Right ventricle myocardium inferior (tissue), 1 donor: ENCODE results near the gene SOWAHD. TPM values are rescaled to one million over a fixed set of nuclear protein-coding genes. Genes with fewer than 3 reads are reported as not detected.
"Not testable (repeated sequence)": the region's sequence is repeated elsewhere in the genome, so short reads cannot be mapped to it uniquely, and the experiment has no call there.

Experiments
- ATAC-seq: fragments of 200-7000 bp; cut with Tn5 transposase; one replicate; pipeline ENCODE4 v1.9.1; 2020; ENCODE audit warnings: mild to moderate bottlenecking, moderate library complexity
- DNase-seq: peaks from one replicate; pipeline ENCODE4 v3.0.0; 2021; ENCODE audit errors: missing footprints
- intact Hi-C: fragments of 100-400 bp; cut with DNase I; formaldehyde crosslinking; loops from one replicate; pipeline ENCODE4 v1.11.0; 2022
- total RNA-seq: library from RNA; stranded (reverse); fragmentation: NEBNext Ultra II Directional; extraction: Animal tissue kit (Norgen Biotek cat#: 25700); gene quantifications from one replicate; pipeline ENCODE4 v1.2.1, GENCODE V29; 2021
- donor health status: DM: no; HTN: yes; CAD: no; lungs with severe emphysema.

SOWAHD gene
- total RNA-seq, 1 donor from 2014 or later, result 0.41 TPM

DNA sequence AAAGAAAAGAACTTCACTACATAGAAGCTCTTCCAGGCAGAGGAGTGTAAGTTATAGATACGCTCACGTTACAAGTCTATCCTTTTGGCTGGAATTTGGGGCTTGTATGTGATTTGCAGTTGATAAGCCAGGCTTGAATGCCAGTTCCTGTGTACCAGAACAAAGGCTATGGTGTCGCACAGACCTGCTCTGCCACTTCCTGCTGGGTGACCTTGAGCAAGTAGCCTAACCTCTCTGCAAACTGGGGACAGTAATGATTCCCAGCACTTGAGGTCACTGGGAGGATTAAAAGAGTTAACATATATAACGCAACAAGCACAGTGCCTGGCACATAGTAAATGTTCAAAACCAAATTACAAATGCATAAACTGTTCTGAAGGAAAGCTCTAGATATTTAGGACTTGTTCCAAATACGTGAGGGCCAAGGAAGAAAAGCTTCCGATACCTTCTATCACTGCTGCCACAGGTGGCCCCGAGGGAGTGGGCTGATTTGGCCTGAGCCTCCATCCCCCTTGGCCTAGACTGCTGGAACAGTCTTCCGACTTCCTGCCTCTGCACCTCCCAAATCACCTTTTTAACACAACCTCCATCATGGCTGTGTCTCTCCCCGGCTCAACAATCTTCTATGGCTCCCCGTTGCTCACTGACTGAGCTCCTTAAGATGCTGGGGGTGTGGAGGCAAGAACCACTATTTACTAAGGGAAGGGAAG lies 1.3 kb upstream of the SOWAHD start:
- DNase-seq (no peak), ATAC-seq (no peak)
- intact Hi-C loops, result no loop called here

DNA sequence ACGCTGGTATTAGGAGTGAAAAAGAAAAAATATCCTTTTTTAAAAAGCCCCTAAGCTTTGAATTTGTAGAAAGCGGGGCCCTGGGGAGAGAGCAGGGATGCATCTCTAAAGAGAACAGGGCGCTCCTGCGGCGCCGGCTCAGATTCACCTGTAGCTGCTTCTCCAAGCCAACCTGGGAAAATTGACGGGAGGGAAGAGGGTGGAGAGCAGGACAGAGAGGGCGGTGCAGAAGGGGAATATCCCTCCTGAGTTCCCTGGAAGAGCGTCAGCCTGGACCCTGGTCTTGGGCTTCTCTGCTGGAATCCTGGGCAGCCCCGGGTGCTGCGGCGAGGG lies 776 bp upstream of the SOWAHD start:
- DNase-seq (no peak), ATAC-seq (no peak)
- intact Hi-C loops, result no loop called here

DNA sequence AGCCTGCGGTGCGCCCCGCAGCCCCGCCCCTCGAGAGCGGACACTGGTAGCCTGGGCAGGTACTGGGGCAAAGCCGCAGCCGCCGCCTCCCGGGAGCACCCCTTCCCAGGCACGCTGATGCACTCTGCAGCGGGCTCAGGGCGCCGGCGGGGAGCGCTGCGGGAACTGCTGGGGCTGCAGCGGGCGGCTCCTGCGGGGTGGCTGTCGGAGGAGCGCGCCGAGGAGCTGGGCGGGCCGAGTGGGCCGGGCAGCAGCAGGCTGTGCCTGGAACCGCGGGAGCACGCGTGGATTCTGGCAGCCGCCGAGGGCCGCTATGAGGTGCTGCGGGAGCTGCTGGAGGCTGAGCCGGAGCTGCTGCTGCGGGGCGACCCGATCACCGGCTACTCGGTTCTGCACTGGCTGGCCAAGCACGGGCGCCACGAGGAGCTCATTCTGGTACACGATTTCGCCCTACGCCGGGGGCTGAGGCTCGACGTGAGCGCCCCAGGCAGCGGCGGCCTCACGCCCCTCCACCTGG lies 401 bp downstream of the SOWAHD start:
- intact Hi-C loops, result no loop called here
- DNase-seq (no peak), ATAC-seq (peak; percentile 25)

DNA sequence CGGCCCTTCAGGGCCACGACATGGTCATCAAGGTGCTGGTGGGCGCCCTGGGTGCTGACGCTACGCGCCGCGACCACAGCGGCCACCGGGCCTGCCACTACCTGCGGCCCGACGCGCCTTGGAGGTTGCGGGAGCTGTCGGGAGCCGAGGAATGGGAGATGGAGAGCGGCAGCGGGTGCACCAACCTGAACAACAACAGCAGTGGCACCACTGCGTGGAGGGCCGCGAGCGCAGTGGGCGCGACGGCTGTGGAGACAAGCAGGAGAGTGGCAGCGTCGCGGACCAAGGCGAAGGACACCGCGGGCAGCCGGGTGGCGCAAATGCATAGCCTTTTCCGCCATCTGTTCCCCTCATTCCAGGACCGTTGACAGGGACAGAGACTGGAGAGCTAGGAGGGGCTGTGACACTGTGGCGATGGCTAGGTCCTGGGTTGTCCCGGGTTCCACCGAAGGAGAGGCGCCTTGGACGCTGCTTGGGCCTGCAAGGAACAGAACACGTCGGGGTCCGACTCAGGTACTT lies 919 bp downstream of the SOWAHD start:
- ATAC-seq, result no peak
- intact Hi-C loops, result no loop called here
- DNase-seq, result no peak

DNA sequence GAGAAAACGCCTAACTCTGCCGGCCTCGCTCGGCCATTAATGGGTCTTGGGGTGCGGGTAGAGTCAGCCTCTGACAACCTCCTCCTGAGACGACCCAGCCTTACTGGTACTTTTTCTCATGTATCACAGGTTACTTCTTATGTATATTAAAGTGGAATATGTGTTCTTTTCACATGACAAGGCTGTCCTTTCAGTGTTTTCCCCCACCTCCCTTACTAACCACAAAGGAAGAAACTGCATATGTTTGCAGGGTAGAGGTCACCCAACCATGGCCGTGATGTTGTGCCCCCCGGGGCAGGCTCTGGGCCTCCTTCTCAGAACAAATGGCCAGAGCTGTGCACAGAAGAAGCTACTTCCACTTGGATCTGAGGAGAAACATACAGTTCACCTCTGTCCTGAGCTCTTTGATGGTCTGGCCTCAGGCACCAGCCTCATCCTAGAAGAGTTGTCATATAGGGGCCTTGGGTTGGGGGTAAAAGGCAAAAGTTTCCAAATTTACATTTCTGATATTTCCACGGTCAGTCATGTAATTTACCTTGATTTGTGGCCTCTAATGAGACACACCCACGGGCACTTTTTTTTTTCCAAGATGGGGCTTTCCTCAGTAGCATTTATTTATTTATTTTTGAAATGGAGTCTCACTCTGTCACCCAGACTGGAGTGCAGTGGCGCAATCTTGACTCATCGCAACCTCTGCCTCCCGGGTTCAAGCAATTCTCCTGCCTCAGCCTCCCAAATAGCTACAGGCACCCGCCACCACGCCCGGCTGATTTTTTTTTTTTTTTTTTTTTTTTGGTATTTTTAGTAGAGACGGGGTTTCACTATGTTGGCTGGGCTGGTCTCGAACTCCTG lies 1.9 kb downstream of the SOWAHD start:
- no peak for DNase-seq
- ATAC-seq, result no peak
- intact Hi-C loops, result no loop called here

DNA sequence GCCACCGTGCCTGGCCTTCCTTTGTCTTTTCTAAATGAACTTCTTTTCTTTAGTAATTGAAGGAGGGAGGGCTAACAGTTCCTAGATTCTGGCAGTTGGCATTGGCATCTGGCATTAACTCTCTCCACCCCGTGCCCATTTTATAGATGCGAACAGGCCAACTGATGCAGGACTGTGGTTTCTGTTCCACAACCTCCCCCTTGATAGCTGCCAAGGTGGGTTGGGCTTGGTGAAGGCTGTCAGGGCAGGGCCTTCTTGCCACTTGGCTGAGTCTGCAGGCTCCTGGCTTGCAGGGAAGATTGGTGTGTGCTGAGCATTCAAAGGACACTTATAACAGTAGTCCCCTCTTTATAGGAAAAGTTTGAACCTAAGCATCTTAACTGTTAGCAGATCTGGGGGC lies 4.3 kb downstream of the SOWAHD start:
- no peak for ATAC-seq
- DNase-seq, result no peak
- intact Hi-C loops, result no loop called here

DNA sequence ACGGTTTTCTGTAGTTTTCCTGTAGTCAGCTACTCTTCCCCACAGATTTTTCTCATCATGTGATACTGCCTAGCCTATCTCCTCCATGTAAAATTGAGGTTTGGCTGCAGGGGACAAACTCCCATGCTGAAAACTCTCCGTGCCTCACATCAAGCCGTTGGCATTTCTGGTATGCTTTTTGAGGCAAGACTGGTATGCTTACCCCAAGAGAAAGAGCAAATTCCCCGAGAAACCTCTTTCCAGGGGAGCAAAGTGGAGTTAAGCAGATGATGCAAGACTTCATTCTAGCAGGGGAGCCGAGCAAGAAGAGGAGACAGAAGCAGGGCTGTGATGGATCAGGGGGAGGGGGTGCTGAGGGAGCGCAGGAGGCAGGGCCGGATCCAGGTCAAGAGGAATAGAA lies 4.8 kb downstream of the SOWAHD start:
- intact Hi-C loops, result no loop called here
- no peak for DNase-seq
- ATAC-seq, result no peak

DNA sequence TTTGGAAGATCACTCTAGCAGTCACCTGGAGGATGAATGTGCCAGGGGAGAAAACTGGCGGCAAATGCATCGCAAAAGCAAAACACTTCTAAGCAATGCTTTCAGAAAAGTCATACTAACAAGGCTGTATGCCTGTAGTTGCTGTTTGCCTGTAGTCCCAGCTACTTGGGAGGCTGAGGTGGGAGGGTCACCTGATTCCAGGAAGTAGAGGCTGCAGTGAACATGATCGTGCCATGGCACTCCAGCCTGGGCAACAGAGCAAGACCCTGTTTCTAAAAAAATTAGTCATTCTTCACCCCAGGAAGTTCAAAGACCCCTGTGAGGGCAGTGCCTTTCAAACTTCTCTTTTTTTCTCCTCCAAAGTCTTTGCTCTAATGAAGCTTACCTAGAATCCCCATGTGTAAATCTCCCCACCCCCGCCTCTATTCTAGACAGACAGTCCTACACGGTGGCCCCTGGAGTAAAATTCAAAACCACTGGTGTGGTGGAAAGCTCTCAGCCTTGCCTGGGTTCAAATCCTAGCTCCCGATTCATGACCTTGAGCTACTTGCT lies 5.5 kb downstream of the SOWAHD start:
- intact Hi-C loops, result no loop called here
- DNase-seq (no peak), ATAC-seq (no peak)

DNA sequence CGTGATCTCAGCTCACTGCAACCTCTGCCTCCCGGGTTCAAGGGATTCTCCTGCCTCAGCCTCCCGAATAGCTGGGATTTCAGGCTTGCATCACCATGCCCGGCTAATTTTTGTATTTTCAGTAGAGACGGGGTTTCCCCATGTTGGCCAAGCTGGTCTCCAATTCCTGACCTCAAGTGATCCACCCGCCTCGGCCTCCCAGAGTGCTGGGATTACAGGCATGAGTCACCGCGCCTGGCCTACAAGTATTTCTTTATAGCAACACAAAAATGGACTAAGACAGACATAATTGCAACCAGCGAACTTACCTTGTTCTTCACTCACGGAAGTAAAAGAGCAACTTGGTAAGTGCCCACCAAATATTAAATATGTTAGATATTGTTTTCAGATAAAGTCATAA lies 10.0 kb downstream of the SOWAHD start:
- ATAC-seq, intact Hi-C loops, DNase-seq: not testable (repeated sequence)

DNA sequence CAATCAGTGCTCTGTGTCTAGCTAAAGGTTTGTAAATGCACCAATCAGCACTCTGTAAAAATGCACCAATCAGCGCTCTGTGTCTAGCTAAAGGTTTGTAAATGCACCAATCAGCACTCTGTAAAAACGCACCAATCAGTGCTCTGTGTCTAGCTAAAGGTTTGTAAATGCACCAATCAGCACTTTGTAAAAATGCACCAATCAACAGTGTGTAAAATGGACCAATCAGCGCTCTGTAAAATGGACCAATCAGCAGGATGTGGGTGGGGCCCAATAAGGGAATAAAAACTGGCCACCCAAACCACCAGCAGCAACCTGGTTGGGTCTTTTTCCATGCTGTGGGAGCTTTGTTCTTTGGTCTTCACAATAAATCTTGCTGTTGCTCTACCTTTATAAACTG lies 11.0 kb downstream of the SOWAHD start:
- ATAC-seq, DNase-seq, intact Hi-C loops: not testable (repeated sequence)

DNA sequence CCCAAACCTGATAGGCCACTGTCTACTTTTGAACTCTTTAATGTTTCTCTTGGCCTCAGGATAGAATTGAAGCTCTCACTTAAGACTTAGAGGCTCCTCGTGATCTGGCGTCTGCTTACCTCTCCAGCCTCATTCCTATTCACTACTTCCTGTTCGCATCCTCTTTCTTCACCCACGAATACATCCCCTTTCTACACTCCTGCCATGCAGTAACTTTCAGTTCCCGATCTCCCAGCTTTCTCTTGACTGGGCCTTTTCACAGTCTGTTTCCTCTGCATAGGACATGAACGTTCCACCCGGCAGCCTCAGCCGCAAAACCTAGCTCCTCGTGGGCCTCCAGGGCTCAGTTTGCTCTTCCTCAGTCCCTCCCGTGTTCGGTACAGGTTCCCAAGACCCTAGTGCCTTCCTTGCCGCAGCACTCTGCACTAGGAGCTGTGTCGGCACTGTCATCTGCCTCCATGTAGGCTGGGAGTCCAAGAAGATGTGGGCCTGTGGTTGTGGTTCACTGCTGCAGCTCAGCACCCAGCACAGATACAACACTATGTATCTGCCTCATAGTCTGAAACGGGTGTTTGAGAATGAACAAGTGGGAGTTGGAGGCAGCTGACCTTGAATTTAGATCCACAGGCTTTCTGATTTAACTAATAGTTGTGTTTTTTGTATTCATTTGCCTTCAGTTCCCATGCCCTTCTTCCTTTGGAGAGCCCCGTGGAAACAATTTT lies 17.3 kb downstream of the SOWAHD start:
- ATAC-seq (no peak), DNase-seq (no peak)
- intact Hi-C loops, result no loop called here

DNA sequence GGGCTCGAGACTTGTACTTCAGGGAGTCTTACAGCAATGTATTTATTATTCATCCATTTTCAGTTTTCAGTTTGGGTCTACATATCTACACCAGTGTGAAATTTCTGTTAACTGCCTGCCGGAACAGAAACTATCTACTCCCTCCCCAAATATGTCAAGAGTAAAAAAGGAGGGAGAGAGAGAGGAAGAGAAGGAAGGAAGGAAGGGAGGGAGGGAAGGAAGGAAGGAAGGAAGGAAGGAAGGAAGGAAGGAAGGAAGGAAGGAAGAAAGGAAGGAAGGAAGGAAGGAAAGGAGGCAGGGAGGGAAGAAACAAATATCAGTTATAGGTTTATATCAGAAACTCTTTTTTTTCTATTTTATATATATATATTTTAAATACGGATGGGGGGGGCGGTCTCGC lies 20.4 kb downstream of the SOWAHD start:
- ATAC-seq, result no peak
- intact Hi-C loops, result no loop called here
- no peak for DNase-seq

DNA sequence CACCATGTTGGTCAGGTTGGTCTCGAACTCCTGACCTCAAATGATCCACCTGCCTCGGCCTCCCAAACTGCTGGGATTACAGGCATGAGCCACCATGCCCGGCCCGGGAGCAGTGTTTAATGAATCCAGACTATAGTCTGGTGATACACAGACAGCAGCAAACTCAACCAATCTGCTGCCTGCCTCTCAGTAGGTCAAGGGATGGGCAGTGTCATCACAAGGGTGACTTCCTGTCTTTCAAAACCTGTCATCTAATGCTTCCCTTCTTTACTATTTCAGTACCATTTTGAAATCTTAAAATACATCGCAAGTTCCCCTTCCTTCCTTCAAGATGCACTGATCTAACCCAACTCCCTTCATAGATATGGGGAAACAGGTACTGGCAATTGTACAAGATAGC lies 24.6 kb downstream of the SOWAHD start:
- ATAC-seq, result no peak
- no peak for DNase-seq
- intact Hi-C loops, result loop anchor here (10.0 kb wide), 1 partner anchor 268 kb away; no protein-coding TSS in a partner anchor

DNA sequence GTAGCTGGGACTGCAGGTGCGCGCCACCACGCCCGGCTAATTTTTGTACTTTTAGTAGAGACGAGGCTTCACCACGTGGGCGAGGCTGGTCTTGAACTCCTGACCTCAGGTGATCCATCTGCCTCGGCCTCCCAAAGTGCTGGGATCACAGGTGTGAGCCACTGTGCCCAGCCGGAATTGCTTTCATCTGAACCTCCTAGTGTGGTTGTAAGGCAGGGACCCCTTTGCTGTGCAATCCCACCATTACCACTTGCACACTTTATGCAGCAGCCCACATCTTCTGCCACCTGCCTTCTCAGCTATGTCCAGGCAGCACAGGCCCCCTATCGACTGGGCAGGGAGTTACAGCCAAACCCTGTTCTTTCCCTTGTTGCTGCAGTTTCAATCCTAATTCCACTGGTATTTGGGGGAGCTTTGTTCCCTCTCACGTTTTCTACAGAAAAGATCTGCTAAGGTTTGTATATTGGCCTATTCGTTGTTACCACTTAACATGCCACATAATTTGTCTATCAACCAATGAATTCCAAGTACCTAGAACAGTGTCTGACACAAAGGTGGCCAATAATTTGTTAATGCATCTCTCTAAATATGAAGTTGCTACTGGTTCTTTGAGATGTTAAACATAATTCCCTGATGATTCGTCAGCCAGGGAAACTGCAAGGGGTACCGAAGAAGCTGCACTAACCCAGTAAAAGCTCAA lies 26.5 kb downstream of the SOWAHD start:
- DNase-seq (no peak), ATAC-seq (no peak)
- intact Hi-C loops, result loop anchor here (10.0 kb wide), 1 partner anchor 270 kb away; no protein-coding TSS in a partner anchor

DNA sequence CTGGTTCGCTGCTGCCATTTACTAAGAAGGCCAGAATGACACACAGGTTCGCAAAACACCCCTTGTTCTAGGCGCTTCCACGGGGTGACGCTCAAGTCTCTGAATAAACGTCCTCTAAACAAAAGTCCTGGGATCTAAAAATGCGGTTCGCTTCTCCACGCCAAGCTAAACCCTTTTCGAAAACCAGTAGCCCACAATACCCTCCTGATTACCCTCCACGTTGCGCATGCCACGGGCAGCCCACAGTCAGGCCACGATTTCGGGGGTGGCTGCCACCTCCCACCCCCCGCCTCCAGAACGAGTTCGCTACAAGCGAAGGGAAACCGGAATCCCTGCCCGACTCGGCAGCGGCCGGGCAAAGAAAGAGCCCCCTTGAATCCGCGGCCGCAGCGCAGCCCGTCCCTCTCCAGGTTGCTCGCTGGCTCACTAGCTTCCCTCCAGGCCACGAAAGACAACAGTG lies 32.6 kb downstream of the SOWAHD start:
- intact Hi-C loops, result loop anchor here (1.0 to 5.0 kb wide), 3 partner anchors 61 to 185 kb away; partner anchors contain the start of genes NKRF and UPF3B
- peak; percentile 45 for ATAC-seq
- DNase-seq, result no peak

DNA sequence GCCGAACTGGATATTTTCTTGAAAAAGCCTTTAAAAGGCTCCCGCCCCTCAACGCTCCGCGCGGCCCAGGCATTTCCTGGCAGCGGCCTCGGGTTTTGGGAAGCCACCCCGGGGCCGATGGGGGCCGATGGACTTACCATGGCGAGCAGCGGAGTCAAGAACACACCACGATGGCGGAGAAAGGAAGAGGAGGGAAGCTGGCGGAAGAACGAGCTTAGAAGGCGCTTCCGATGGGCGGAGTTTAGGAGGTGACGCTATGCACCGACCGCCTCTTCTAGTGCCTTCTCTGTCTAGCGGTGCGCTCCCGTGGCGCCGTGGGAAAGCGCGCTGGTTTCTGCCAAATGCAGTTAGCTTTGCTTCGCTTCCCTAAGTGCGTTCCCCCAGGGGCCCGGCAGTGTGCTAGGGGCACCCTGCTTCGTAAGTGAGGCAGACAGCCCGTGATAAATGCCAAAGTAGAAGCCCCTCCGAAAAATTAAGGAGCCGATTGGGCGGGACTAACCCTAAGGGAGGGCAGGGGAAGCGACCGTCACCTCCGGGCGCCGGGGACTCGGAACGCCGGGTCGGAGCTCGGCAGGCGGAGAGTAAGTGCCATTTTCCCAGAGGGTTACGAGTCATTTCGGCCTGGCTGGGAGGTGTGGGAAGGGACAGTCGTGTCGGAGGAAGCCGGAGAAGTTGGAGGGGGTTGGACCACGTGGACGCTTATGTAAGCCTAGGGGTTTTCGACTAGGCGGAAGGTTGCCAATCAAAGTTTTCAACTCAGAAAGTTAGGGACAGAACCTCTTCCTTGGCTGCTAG lies 33.2 kb downstream of the SOWAHD start, which contains the start of gene RPL39:
Gene RPL39 (minus strand): TSS at position 194 of the 795 bp plus-strand sequence. CDS start 54 bp downstream, at position 140.
- ATAC-seq, result peak; percentile 98
- intact Hi-C loops, result loop anchor here (1.0 to 5.0 kb wide), 3 partner anchors 61 to 185 kb away; partner anchors contain the start of genes NKRF and UPF3B
- peak; percentile 89 for DNase-seq
